ENCODE data around the gene MCC.

DNA sequence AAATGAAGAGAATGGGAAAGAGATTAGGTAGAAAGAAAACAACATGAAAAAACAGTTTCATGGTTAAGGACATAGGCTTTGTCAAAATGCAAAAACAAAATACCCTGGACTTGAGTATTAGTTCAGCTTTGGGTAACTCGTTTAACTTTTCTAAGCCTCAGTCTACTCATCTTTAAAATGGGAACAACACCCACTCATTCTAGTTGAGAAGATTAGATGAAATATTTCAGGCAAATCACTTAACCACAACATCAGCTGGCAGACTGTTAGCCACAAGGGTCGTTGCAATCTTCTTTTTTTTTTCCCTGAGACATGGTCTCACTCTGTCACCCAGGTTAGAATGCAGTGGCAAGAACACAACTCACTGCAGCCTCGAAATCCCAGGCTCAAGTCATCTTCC is 326.0 kb downstream of the MCC start:
- TF ChIP-seq, protein P1, sequence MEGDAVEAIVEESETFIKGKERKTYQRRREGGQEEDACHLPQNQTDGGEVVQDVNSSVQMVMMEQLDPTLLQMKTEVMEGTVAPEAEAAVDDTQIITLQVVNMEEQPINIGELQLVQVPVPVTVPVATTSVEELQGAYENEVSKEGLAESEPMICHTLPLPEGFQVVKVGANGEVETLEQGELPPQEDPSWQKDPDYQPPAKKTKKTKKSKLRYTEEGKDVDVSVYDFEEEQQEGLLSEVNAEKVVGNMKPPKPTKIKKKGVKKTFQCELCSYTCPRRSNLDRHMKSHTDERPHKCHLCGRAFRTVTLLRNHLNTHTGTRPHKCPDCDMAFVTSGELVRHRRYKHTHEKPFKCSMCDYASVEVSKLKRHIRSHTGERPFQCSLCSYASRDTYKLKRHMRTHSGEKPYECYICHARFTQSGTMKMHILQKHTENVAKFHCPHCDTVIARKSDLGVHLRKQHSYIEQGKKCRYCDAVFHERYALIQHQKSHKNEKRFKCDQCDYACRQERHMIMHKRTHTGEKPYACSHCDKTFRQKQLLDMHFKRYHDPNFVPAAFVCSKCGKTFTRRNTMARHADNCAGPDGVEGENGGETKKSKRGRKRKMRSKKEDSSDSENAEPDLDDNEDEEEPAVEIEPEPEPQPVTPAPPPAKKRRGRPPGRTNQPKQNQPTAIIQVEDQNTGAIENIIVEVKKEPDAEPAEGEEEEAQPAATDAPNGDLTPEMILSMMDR (IDR thresholded peaks at IDR 0.05), result no peak
- no peak for TF ChIP-seq POLR2A (IDR thresholded peaks at IDR 0.05)
